K562 (cell line): ENCODE data around the gene TRMT1. TPM values are rescaled to one million over a fixed set of nuclear protein-coding genes. Genes with fewer than 3 reads are reported as not detected.
A peak's percentile ranks its signal among the peaks of the same experiment; 100 is the strongest.

Source experiments
- BRCA1 ChIP-seq, 2 experiments: fragments of 450-650 bp in 1 of 2; sonication (generic) in 1 of 2; formaldehyde crosslinking in 1 of 2; IDR thresholded peaks; 2 replicates each; pipeline versions ENCODE4 v1.5.0 to v1.6.1; 2017 to 2020; ENCODE audit warnings: mild to moderate bottlenecking in 1 of 2, missing genetic modification reagents in 1 of 2
- JUNB ChIP-seq: fragments of 450-650 bp; formaldehyde crosslinking; conservative IDR thresholded peaks from 2 replicates; pipeline ENCODE4 v1.4.0; 2020; ENCODE audit warnings: mild to moderate bottlenecking
- SMARCE1 ChIP-seq: fragments of 450-650 bp; IDR thresholded peaks from 2 replicates; pipeline ENCODE4 v1.7.1; 2016; ENCODE audit warnings: mild to moderate bottlenecking
- SRSF3 ChIP-seq: fragments of 200-400 bp; formaldehyde crosslinking; IDR thresholded peaks from 2 replicates; pipeline ENCODE4 v1.6.1; 2016; ENCODE audit warnings: mild to moderate bottlenecking, low read length, moderate library complexity; ENCODE audit not compliant: insufficient read depth
- ZNF785 ChIP-seq: fragments of 250-450 bp; sonication (Bioruptor Pico); IDR thresholded peaks from 2 replicates; pipeline ENCODE4 v1.4.0; 2020; ENCODE audit warnings: mild to moderate bottlenecking
- polyA plus RNA-seq, 8 experiments: library from polyadenylated mRNA; depleted of rRNA in 4 of 8; stranded (reverse) in 5 of 8; unstranded in 3 of 8; fragments of >200 nt; fragmentation: Nextera tagmentation in 2 of 8; fragmentation: Illumina TruSeq in 1 of 8; extraction: Ambion mirVana in 2 of 8; extraction: Trizol in 1 of 8; gene quantifications; 2 replicates each; pipeline versions ENCODE4 v1.2.1 to v1.2.3, GENCODE V29; 2011 to 2014; ENCODE audit warnings: inconsistent platforms in 1 of 8, missing spikeins in 1 of 8
- total RNA-seq, 7 experiments: library from RNA; depleted of rRNA in 6 of 7; stranded (reverse); fragments of >200 nt in 6 of 7; fragmentation: Illumina TruSeq in 2 of 7; extraction: Trizol in 2 of 7; gene quantifications; 2 replicates each; pipeline versions ENCODE4 v1.2.1 to v1.2.3, GENCODE V29; 2011 to 2021; ENCODE audit warnings: low replicate concordance in 1 of 7
- TF ChIP-seq, protein P1 (sequence below), 2 experiments: fragments of 450-650 bp; formaldehyde crosslinking in 1 of 2; IDR thresholded peaks; 2 replicates each; pipeline versions ENCODE4 v1.4.0 to v1.6.1; 2014 to 2020; ENCODE audit warnings: mild to moderate bottlenecking in 2 of 2, borderline replicate concordance in 1 of 2, low read depth in 1 of 2
- TF ChIP-seq, protein P2 (sequence below), 3 experiments: fragments of 200-800 bp in 1 of 3; fragments of 250-450 bp in 1 of 3; fragments of 450-650 bp in 1 of 3; sonication (Bioruptor Pico) in 1 of 3; sonication (Bioruptor generic) in 1 of 3; formaldehyde crosslinking in 1 of 3; IDR thresholded peaks; 2 replicates each; pipeline versions ENCODE4 v1.6.1 to v1.8.0; 2016 to 2022; ENCODE audit warnings: mild to moderate bottlenecking in 2 of 3, missing genetic modification characterization in 2 of 3, missing compliant biosample characterization in 1 of 3, moderate library complexity in 1 of 3
- TF ChIP-seq, protein P3 (sequence below): sonication (generic); formaldehyde crosslinking; IDR thresholded peaks from 2 replicates; pipeline ENCODE4 v1.8.0; 2023; ENCODE audit warnings: missing genetic modification reagents, mild to moderate bottlenecking, borderline replicate concordance

Gene TRMT1
- total and polyA plus RNA-seq, 9 of the 15 experiments (the other 6 are each of a cell fraction or from before 2014, with no cell fraction given) = 5.8 to 158 (median 54.3) TPM

DNA sequence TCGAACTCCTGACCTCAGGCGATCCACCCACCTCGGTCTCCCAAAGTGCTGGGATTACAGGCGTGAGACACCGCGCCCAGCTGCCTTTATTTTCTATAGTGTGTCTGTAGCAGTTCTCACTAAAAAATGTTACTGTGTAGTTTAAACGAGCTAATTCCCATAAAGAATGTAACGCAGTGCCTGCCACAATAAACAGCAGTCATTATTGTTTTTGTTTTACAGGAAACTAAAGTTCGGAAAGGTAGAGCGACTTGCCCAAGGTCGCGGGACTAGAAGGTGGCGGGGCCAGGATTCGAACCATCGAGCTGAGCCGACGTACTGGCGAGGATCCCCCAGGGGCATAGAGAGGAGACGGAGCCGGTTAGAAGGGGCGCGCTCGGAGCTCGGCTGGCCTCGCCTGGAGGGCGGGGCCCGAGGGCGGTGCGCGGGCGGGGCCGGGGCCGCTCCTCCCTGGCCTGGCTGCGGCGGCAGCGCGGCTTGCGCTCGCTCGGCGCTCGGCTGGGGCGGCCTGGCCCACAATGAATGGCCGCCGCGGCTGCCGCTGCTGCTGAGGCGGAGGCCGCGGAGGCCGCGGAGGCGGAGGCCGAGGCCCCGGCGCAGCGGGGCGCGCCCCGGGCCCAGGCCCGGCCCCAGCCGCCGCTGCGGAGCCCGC lies 1.4 kb upstream of the TRMT1 start, which contains the start of gene NACC1 (continued):
- TF ChIP-seq, protein P1, sequence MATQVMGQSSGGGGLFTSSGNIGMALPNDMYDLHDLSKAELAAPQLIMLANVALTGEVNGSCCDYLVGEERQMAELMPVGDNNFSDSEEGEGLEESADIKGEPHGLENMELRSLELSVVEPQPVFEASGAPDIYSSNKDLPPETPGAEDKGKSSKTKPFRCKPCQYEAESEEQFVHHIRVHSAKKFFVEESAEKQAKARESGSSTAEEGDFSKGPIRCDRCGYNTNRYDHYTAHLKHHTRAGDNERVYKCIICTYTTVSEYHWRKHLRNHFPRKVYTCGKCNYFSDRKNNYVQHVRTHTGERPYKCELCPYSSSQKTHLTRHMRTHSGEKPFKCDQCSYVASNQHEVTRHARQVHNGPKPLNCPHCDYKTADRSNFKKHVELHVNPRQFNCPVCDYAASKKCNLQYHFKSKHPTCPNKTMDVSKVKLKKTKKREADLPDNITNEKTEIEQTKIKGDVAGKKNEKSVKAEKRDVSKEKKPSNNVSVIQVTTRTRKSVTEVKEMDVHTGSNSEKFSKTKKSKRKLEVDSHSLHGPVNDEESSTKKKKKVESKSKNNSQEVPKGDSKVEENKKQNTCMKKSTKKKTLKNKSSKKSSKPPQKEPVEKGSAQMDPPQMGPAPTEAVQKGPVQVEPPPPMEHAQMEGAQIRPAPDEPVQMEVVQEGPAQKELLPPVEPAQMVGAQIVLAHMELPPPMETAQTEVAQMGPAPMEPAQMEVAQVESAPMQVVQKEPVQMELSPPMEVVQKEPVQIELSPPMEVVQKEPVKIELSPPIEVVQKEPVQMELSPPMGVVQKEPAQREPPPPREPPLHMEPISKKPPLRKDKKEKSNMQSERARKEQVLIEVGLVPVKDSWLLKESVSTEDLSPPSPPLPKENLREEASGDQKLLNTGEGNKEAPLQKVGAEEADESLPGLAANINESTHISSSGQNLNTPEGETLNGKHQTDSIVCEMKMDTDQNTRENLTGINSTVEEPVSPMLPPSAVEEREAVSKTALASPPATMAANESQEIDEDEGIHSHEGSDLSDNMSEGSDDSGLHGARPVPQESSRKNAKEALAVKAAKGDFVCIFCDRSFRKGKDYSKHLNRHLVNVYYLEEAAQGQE (IDR thresholded peaks at IDR 0.05; ENCODE audit: borderline replicate concordance) = peak; percentile 92
- TF ChIP-seq, protein P1 (CRISPR knock-in tag; IDR thresholded peaks at IDR 0.05; ENCODE audit: low read depth) = no peak
- TF ChIP-seq, protein P2, sequence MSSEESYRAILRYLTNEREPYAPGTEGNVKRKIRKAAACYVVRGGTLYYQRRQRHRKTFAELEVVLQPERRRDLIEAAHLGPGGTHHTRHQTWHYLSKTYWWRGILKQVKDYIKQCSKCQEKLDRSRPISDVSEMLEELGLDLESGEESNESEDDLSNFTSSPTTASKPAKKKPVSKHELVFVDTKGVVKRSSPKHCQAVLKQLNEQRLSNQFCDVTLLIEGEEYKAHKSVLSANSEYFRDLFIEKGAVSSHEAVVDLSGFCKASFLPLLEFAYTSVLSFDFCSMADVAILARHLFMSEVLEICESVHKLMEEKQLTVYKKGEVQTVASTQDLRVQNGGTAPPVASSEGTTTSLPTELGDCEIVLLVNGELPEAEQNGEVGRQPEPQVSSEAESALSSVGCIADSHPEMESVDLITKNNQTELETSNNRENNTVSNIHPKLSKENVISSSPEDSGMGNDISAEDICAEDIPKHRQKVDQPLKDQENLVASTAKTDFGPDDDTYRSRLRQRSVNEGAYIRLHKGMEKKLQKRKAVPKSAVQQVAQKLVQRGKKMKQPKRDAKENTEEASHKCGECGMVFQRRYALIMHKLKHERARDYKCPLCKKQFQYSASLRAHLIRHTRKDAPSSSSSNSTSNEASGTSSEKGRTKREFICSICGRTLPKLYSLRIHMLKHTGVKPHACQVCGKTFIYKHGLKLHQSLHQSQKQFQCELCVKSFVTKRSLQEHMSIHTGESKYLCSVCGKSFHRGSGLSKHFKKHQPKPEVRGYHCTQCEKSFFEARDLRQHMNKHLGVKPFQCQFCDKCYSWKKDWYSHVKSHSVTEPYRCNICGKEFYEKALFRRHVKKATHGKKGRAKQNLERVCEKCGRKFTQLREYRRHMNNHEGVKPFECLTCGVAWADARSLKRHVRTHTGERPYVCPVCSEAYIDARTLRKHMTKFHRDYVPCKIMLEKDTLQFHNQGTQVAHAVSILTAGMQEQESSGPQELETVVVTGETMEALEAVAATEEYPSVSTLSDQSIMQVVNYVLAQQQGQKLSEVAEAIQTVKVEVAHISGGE (CRISPR knock-in tag; IDR thresholded peaks at IDR 0.05) = peak in 1 of 3 experiments; percentile 87; a peak in 2 of 6 replicates
- no peak for TF ChIP-seq BRCA1 (IDR thresholded peaks at IDR 0.05)
- TF ChIP-seq BRCA1 (CRISPR knock-in tag; IDR thresholded peaks at IDR 0.05) = no peak
- TF ChIP-seq, protein P3, sequence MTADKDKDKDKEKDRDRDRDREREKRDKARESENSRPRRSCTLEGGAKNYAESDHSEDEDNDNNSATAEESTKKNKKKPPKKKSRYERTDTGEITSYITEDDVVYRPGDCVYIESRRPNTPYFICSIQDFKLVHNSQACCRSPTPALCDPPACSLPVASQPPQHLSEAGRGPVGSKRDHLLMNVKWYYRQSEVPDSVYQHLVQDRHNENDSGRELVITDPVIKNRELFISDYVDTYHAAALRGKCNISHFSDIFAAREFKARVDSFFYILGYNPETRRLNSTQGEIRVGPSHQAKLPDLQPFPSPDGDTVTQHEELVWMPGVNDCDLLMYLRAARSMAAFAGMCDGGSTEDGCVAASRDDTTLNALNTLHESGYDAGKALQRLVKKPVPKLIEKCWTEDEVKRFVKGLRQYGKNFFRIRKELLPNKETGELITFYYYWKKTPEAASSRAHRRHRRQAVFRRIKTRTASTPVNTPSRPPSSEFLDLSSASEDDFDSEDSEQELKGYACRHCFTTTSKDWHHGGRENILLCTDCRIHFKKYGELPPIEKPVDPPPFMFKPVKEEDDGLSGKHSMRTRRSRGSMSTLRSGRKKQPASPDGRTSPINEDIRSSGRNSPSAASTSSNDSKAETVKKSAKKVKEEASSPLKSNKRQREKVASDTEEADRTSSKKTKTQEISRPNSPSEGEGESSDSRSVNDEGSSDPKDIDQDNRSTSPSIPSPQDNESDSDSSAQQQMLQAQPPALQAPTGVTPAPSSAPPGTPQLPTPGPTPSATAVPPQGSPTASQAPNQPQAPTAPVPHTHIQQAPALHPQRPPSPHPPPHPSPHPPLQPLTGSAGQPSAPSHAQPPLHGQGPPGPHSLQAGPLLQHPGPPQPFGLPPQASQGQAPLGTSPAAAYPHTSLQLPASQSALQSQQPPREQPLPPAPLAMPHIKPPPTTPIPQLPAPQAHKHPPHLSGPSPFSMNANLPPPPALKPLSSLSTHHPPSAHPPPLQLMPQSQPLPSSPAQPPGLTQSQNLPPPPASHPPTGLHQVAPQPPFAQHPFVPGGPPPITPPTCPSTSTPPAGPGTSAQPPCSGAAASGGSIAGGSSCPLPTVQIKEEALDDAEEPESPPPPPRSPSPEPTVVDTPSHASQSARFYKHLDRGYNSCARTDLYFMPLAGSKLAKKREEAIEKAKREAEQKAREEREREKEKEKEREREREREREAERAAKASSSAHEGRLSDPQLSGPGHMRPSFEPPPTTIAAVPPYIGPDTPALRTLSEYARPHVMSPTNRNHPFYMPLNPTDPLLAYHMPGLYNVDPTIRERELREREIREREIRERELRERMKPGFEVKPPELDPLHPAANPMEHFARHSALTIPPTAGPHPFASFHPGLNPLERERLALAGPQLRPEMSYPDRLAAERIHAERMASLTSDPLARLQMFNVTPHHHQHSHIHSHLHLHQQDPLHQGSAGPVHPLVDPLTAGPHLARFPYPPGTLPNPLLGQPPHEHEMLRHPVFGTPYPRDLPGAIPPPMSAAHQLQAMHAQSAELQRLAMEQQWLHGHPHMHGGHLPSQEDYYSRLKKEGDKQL (CRISPR knock-in tag) = no peak
- no peak for TF ChIP-seq JUNB
- TF ChIP-seq SMARCE1 = no peak; the same call in 1 of the 2 replicates
- TF ChIP-seq ZNF785 = no peak
- TF ChIP-seq SRSF3 = no peak
